Astrocyte (in vitro differentiated cells and primary cell): ENCODE data around the gene FAM168A.

Source experiments
- EZH2 ChIP-seq: IDR thresholded peaks from 2 replicates; pipeline ENCODE4 v1.6.1; 2012; ENCODE audit warnings: mild to moderate bottlenecking, low read length, inconsistent platforms; ENCODE audit not compliant: insufficient read depth
- TF ChIP-seq, protein P1 (sequence below): IDR thresholded peaks from 2 replicates; pipeline ENCODE4 v1.5.1; 2011; ENCODE audit warnings: low read depth, mild to moderate bottlenecking, inconsistent platforms, low read length, moderate library complexity; ENCODE audit not compliant: insufficient read depth

DNA sequence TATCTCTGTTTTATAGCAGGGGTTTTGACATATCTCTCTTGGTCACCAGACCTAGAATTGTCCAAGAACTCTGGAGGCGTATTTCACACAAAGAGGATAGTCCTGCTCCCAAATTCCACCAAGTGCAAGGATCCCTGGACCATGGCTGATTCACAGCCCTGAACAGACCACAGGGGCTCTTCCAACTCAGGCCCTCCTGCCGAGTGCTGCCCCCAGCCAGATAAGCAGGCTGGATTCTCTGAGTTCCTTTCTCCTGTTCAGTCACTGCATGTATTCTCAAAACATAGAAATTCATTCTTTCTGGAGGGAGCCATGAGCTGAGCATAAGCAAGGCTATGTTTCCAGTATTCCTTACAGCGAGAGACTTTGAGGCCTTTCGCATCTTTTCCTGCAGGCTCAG lies 35.1 kb upstream of the FAM168A start:
- no peak for TF ChIP-seq EZH2
- TF ChIP-seq, protein P1, sequence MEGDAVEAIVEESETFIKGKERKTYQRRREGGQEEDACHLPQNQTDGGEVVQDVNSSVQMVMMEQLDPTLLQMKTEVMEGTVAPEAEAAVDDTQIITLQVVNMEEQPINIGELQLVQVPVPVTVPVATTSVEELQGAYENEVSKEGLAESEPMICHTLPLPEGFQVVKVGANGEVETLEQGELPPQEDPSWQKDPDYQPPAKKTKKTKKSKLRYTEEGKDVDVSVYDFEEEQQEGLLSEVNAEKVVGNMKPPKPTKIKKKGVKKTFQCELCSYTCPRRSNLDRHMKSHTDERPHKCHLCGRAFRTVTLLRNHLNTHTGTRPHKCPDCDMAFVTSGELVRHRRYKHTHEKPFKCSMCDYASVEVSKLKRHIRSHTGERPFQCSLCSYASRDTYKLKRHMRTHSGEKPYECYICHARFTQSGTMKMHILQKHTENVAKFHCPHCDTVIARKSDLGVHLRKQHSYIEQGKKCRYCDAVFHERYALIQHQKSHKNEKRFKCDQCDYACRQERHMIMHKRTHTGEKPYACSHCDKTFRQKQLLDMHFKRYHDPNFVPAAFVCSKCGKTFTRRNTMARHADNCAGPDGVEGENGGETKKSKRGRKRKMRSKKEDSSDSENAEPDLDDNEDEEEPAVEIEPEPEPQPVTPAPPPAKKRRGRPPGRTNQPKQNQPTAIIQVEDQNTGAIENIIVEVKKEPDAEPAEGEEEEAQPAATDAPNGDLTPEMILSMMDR = no peak
